Measurements from ENCODE around the gene CRAT.

Gene CRAT

DNA sequence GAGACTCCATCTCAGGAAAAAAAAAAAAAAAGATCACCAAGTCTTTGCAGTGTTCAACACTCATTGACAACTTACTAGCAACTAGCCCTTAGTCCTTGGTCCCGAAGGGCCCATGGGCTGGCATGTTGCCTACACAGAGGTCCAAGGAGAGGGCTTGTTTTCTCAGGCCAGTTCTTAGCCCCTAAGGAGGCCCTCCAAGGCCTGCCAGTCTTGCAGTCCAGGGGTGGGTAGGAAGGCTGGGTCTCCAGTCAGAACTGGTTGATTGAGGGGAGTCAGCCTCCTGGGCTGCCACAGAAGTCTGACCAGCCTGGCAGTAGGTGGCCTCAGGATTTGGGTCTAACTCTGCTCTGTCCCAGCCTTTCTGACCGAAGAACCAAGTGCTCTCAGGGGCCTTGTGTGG, 34.7 kb upstream of the CRAT start:
- peak overlapping the region; percentile 12 for H3K18ac ChIP-seq (ENCODE audit: low read length)
- H3K36me3 ChIP-seq (ENCODE audit: control insufficient read depth, insufficient read depth, low read length): peaks cover 8% of the 10 kb centered on the region
- WGBS (ENCODE audit: extremely low coverage, insufficient coverage, low lambda C conversion rate): no CpG with 5 or more reads among the region's 2 CpGs
- peak overlapping the region; percentile 39 for H3K9ac ChIP-seq (ENCODE audit: low read length)
- H2BK5ac ChIP-seq (ENCODE audit: low read length): no peak overlapping the region
- no peaks in the 10 kb centered on the region for H3K27me3 ChIP-seq (ENCODE audit: insufficient read depth, low read length, poor library complexity)
- H3K23ac ChIP-seq (ENCODE audit: low read length): no peak overlapping the region
- no peak overlapping the region for H4K5ac ChIP-seq (ENCODE audit: low read length)
- H2AK5ac ChIP-seq (ENCODE audit: low read length): no peak overlapping the region
- H3K4me2 ChIP-seq (ENCODE audit: low read length): no peak overlapping the region
- no peak overlapping the region for H2BK120ac ChIP-seq (ENCODE audit: low read depth, low read length)
- H3K4me3 ChIP-seq (ENCODE audit: low read length): no peak overlapping the region
- peaks cover 12% of the 10 kb centered on the region for H3K4me1 ChIP-seq (ENCODE audit: control insufficient read depth, low read depth, low read length)
- H3K56ac ChIP-seq (ENCODE audit: low read length): peak overlapping the region; percentile 74
- H3K79me1 ChIP-seq (ENCODE audit: low read length): peaks cover 13% of the 10 kb centered on the region
- no peak overlapping the region for H2BK15ac ChIP-seq (replicated peaks; ENCODE audit: low read depth)
- no peak overlapping the region for H4K8ac ChIP-seq (ENCODE audit: low read depth, low read length)
- H3K27ac ChIP-seq (ENCODE audit: low read depth, low read length): peak overlapping the region; percentile 42
- H3K4ac ChIP-seq (ENCODE audit: low read depth, low read length): no peak overlapping the region
- DNase-seq: no peak
- H3K79me2 ChIP-seq (ENCODE audit: control insufficient read depth, insufficient read depth, low read length): peaks cover 11% of the 10 kb centered on the region

DNA sequence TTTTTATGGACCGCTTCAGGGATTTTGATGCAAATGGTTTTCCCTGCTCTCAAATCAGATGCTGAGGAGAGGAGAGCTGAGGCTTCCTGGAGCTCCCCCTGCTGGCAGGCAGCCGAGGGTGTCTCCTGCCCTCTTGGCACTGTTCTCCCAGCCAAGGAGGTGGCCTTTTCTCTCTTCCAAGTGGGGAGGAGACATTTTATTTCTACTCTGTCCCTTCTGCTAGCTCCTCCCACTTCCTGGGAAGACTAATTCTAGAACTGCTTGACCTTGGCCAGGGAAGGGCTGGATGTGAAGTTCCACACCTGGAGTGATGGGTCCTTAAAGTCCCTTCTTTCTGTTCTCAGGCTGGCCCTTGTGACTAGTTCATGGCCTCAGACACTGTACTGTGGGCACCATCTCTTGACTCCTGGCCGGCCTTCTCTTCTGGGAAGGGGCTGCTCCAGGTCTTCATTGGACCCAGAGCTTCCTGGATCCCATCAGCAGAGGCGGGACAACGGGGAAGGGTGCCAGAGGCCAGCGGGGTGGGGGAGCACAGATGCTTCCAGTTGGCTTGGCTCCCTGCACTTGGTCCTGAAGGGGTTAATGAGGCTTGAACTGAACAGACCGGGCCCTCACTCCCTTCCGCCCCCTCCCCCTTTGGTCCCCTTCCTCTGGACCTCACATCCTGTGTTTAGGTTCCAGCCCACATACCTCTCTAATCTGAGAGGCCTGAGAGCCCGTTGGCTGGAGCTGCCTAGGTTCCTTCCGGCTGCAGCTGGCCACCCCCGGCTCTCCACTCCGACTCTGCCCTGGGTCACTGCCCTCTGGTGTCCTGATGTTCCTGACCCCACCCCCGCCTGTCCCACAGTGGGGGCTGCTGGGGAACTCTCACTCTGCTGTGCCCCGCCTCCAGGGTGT, 32.7 kb upstream of the CRAT start:
- H3K79me2 ChIP-seq (ENCODE audit: control insufficient read depth, insufficient read depth, low read length): peaks cover 11% of the 10 kb centered on the region
- H2BK5ac ChIP-seq (ENCODE audit: low read length): peak overlapping the region; percentile 68
- no peak overlapping the region for H3K4me3 ChIP-seq (ENCODE audit: low read length)
- H3K9ac ChIP-seq (ENCODE audit: low read length): peak overlapping the region; percentile 58
- H4K8ac ChIP-seq (ENCODE audit: low read depth, low read length): no peak overlapping the region
- H3K27me3 ChIP-seq (ENCODE audit: insufficient read depth, low read length, poor library complexity): no peaks in the 10 kb centered on the region
- H3K79me1 ChIP-seq (ENCODE audit: low read length): peaks cover 12% of the 10 kb centered on the region
- peak; percentile 98 for DNase-seq
- no CpG with 5 or more reads among the region's 14 CpGs for WGBS (ENCODE audit: extremely low coverage, insufficient coverage, low lambda C conversion rate)
- H2BK120ac ChIP-seq (ENCODE audit: low read depth, low read length): peak overlapping the region; percentile 19
- no peak overlapping the region for H4K5ac ChIP-seq (ENCODE audit: low read length)
- H2BK15ac ChIP-seq (replicated peaks; ENCODE audit: low read depth): no peak overlapping the region
- H3K4me1 ChIP-seq (ENCODE audit: control insufficient read depth, low read depth, low read length): peaks cover 17% of the 10 kb centered on the region
- peak overlapping the region; percentile 86 for H3K27ac ChIP-seq (ENCODE audit: low read depth, low read length)
- peaks cover 7% of the 10 kb centered on the region for H3K36me3 ChIP-seq (ENCODE audit: control insufficient read depth, insufficient read depth, low read length)
- H3K18ac ChIP-seq (ENCODE audit: low read length): peak overlapping the region; percentile 92
- no peak overlapping the region for H3K23ac ChIP-seq (ENCODE audit: low read length)
- H3K4ac ChIP-seq (ENCODE audit: low read depth, low read length): peak overlapping the region; percentile 67
- H3K56ac ChIP-seq (ENCODE audit: low read length): peak overlapping the region; percentile 81
- peak overlapping the region; percentile 53 for H2AK5ac ChIP-seq (ENCODE audit: low read length)
- peak overlapping the region; percentile 7 for H3K4me2 ChIP-seq (ENCODE audit: low read length)

DNA sequence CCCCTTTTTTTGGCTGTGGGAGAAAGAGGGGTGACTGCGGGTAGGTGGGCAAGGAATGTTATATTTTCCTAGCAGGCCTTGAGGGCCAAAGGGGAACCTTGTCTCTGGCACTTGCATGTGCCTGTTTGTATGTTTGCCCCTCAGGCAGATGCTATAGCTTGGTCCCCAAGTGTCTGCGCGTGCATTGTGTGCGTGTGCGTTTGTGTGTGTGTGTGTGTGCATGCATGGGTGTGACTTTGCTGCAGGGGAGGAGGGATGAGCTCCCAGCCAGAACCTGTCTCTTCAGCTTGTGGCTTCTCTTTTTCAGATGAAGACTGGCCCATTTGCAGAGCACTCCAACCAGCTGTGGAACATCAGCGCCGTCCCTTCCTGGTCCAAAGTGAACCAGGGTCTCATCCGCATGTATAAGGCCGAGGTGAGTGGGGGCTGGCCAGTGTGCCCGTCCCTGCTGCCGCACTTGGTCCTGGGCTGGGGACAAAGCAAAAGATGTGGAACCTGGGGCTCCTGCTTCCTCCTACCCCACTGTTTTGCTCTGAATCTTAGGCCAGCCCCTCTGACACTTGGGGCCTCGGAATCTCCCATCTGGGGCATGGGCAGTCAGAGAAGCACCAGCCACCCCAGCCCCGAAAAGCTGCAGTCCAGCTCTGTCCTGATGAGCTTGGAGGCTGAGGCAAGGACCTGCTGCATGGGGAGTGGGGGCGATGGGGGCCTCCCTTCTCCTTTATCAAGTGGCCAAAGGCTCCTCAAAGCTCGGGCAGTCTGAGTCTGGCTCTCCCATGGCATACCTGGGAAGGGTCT, 31.7 kb upstream of the CRAT start:
- WGBS (ENCODE audit: extremely low coverage, insufficient coverage, low lambda C conversion rate): no CpG with 5 or more reads among the region's 15 CpGs
- no peak overlapping the region for H3K4me3 ChIP-seq (ENCODE audit: low read length)
- H3K27ac ChIP-seq (ENCODE audit: low read depth, low read length): peak overlapping the region; percentile 86
- peaks cover 17% of the 10 kb centered on the region for H3K4me1 ChIP-seq (ENCODE audit: control insufficient read depth, low read depth, low read length)
- peaks cover 12% of the 10 kb centered on the region for H3K79me1 ChIP-seq (ENCODE audit: low read length)
- H3K36me3 ChIP-seq (ENCODE audit: control insufficient read depth, insufficient read depth, low read length): peaks cover 5% of the 10 kb centered on the region
- H3K18ac ChIP-seq (ENCODE audit: low read length): no peak overlapping the region
- no peaks in the 10 kb centered on the region for H3K27me3 ChIP-seq (ENCODE audit: insufficient read depth, low read length, poor library complexity)
- H2AK5ac ChIP-seq (ENCODE audit: low read length): no peak overlapping the region
- no peak overlapping the region for H3K23ac ChIP-seq (ENCODE audit: low read length)
- H3K9ac ChIP-seq (ENCODE audit: low read length): peak overlapping the region; percentile 47
- DNase-seq: no peak
- no peak overlapping the region for H4K5ac ChIP-seq (ENCODE audit: low read length)
- peaks cover 11% of the 10 kb centered on the region for H3K79me2 ChIP-seq (ENCODE audit: control insufficient read depth, insufficient read depth, low read length)
- no peak overlapping the region for H4K8ac ChIP-seq (ENCODE audit: low read depth, low read length)
- no peak overlapping the region for H2BK5ac ChIP-seq (ENCODE audit: low read length)
- H3K4me2 ChIP-seq (ENCODE audit: low read length): no peak overlapping the region
- peak overlapping the region; percentile 78 for H3K56ac ChIP-seq (ENCODE audit: low read length)
- no peak overlapping the region for H2BK120ac ChIP-seq (ENCODE audit: low read depth, low read length)
- H2BK15ac ChIP-seq (replicated peaks; ENCODE audit: low read depth): no peak overlapping the region
- peak overlapping the region; percentile 97 for H3K4ac ChIP-seq (ENCODE audit: low read depth, low read length)

DNA sequence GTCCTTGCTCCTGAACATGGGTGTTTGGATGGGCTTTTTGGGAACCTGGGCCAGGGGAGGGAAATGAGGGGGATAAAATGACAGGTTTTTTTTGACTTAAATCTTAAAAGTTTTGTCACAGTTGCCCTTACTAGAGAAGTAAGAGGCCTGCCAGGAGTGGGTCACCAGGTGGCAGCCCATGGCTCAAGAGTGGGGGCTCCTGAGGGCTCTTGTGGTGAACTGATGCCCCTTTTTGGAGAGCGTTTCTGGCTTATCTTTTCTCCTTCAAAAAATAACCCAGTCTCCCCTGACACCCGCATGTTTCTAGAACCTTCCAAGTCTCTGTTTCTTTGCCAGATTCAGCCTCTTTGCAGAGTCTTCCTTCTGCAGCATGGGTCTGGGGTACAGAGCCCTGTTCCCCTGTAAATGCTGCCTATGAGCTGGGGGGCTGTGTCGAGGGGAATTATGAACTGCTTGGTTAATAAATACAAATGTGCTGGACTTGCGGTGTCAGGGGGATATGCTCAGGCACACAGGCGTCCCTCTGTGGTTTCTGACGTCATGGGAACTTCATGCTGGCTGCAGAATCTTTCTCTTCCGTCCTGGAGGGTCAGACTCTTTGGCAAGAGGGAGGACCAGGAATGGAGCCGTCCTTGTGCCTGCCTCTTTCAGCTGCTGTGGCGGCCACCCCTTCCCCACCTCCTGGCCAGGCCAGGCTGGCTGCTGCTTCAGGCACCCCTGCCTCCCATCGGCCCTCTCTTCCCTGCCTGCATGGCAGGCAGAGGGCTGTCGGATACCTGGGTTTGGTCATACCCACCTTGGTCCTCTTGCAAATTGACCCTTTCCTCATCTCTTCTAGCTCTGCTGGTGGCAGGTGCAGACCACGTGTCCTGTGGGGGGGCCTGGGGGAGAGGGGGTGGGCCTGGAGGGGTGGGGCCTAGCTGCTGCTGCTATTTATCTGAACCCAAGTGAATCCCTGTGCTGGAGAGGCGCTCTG, 30.8 kb upstream of the CRAT start:
- Histone ChIP-seq H2BK120ac (ENCODE audit: low read depth, low read length) (no peak overlapping the region), H2AK5ac (ENCODE audit: low read length) (peak overlapping the region; percentile 77), H3K23ac (ENCODE audit: low read length) (peak overlapping the region; percentile 19), H3K4me1 (ENCODE audit: control insufficient read depth, low read depth, low read length) (peaks cover 15% of the 10 kb centered on the region), H3K18ac (ENCODE audit: low read length) (peak overlapping the region; percentile 92), H2BK15ac (replicated peaks; ENCODE audit: low read depth) (no peak overlapping the region), H3K36me3 (ENCODE audit: control insufficient read depth, insufficient read depth, low read length) (peaks cover 5% of the 10 kb centered on the region), H3K4me3 (ENCODE audit: low read length) (no peak overlapping the region), H3K9ac (ENCODE audit: low read length) (peak overlapping the region; percentile 76), H3K4ac (ENCODE audit: low read depth, low read length) (peak overlapping the region; percentile 97), H3K4me2 (ENCODE audit: low read length) (peak overlapping the region; percentile 33), H3K79me1 (ENCODE audit: low read length) (peaks cover 12% of the 10 kb centered on the region), H4K5ac (ENCODE audit: low read length) (no peak overlapping the region), H4K8ac (ENCODE audit: low read depth, low read length) (peak overlapping the region; percentile 95), H3K79me2 (ENCODE audit: control insufficient read depth, insufficient read depth, low read length) (peaks cover 11% of the 10 kb centered on the region), H3K27ac (ENCODE audit: low read depth, low read length) (peak overlapping the region; percentile 84), H2BK5ac (ENCODE audit: low read length) (peak overlapping the region; percentile 66), H3K27me3 (ENCODE audit: insufficient read depth, low read length, poor library complexity) (no peaks in the 10 kb centered on the region), H3K56ac (ENCODE audit: low read length) (peak overlapping the region; percentile 86)
- no CpG with 5 or more reads among the region's 13 CpGs for WGBS (ENCODE audit: extremely low coverage, insufficient coverage, low lambda C conversion rate)
- no peak for DNase-seq

DNA sequence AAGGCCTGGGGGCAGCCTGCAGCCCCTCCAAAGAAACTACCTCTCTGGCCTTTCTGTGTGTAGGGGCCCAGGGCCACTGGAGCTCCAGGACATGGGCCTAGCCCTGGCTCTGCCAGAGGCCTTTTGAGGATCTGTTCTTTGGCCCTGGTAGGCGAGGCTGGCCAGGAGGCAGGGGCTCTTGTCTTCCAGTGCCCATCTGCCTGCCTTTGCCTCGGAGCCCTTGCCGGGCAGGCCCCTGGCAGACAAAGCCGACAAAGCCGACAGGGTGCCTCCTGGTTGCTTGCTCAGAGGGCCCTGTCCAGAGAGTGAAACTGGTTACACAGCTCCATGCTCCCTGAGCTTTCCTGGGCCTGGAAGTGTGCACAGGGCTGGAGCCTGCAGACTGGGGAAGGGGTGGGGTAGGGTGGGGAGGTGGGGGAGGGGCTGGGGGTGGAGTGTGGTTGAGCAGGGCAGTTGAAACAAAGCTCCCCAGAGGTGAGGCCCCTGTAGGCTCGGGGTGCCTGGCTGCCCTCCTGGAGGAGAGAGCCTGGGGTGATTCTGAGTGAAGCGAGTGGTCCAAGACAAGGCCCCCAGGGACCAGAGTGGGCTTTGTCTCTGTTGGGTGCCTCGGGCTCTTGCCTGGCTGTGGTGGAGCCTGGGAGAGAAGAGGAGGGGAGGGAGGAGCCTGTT, 29.9 kb upstream of the CRAT start:
- Histone ChIP-seq H3K4me2 (ENCODE audit: low read length) (peak overlapping the region; percentile 65), H2BK120ac (ENCODE audit: low read depth, low read length) (peak overlapping the region; percentile 88), H2AK5ac (ENCODE audit: low read length) (peak overlapping the region; percentile 57), H2BK5ac (ENCODE audit: low read length) (peak overlapping the region; percentile 76), H3K56ac (ENCODE audit: low read length) (peak overlapping the region; percentile 86), H3K79me1 (ENCODE audit: low read length) (peaks cover 12% of the 10 kb centered on the region), H3K79me2 (ENCODE audit: control insufficient read depth, insufficient read depth, low read length) (peaks cover 11% of the 10 kb centered on the region), H4K5ac (ENCODE audit: low read length) (no peak overlapping the region), H4K8ac (ENCODE audit: low read depth, low read length) (peak overlapping the region; percentile 95), H2BK15ac (replicated peaks; ENCODE audit: low read depth) (peak overlapping the region; percentile 15), H3K4ac (ENCODE audit: low read depth, low read length) (peak overlapping the region; percentile 99), H3K36me3 (ENCODE audit: control insufficient read depth, insufficient read depth, low read length) (peaks cover 5% of the 10 kb centered on the region), H3K4me3 (ENCODE audit: low read length) (peak overlapping the region; percentile 19), H3K23ac (ENCODE audit: low read length) (peak overlapping the region; percentile 25), H3K27me3 (ENCODE audit: insufficient read depth, low read length, poor library complexity) (no peaks in the 10 kb centered on the region), H3K18ac (ENCODE audit: low read length) (peak overlapping the region; percentile 92), H3K4me1 (ENCODE audit: control insufficient read depth, low read depth, low read length) (peaks cover 15% of the 10 kb centered on the region), H3K9ac (ENCODE audit: low read length) (peak overlapping the region; percentile 77), H3K27ac (ENCODE audit: low read depth, low read length) (peak overlapping the region; percentile 91)
- WGBS (ENCODE audit: extremely low coverage, insufficient coverage, low lambda C conversion rate): no CpG with 5 or more reads among the region's 8 CpGs
- peak; percentile 67 for DNase-seq

All from mesendoderm (in vitro differentiated cells).